HepG2 (cell line): ENCODE results near the gene GP1BA. TPM values are rescaled to one million over a fixed set of nuclear protein-coding genes. Genes with fewer than 3 reads are reported as not detected.

ENCODE experiments used
- AKAP8 ChIP-seq: sonication (generic); formaldehyde crosslinking; IDR thresholded peaks from 2 replicates; pipeline ENCODE4 v1.5.1; 2020; ENCODE audit warnings: mild to moderate bottlenecking, missing genetic modification reagents
- ARID2 ChIP-seq: sonication (generic); formaldehyde crosslinking; IDR thresholded peaks from 2 replicates; pipeline ENCODE4 v1.8.1; 2022; ENCODE audit warnings: mild to moderate bottlenecking, missing genetic modification reagents, borderline replicate concordance
- ATF2 ChIP-seq: sonication (generic); formaldehyde crosslinking; IDR thresholded peaks from 2 replicates; pipeline ENCODE4 v1.4.0; 2020; ENCODE audit warnings: missing genetic modification reagents
- CBX5 ChIP-seq: sonication (generic); formaldehyde crosslinking; IDR thresholded peaks from 2 replicates; pipeline ENCODE4 v1.4.0; 2020; ENCODE audit warnings: missing genetic modification reagents, borderline replicate concordance
- FIP1L1 ChIP-seq: fragments of 200-400 bp; formaldehyde crosslinking; IDR thresholded peaks from 2 replicates; pipeline ENCODE4 v1.6.1; 2018; ENCODE audit warnings: low read depth, mild to moderate bottlenecking, low read length, moderate library complexity, borderline replicate concordance; ENCODE audit not compliant: insufficient read depth
- GMEB1 ChIP-seq: sonication (generic); formaldehyde crosslinking; IDR thresholded peaks from 2 replicates; pipeline ENCODE4 v1.5.1; 2020; ENCODE audit warnings: missing genetic modification reagents, mild to moderate bottlenecking, borderline replicate concordance
- GPBP1L1 ChIP-seq: sonication (generic); formaldehyde crosslinking; IDR thresholded peaks from 2 replicates; pipeline ENCODE4 v1.5.0; 2020; ENCODE audit warnings: mild to moderate bottlenecking, missing genetic modification reagents
- NCOA5 ChIP-seq: sonication (generic); formaldehyde crosslinking; IDR thresholded peaks from 2 replicates; pipeline ENCODE4 v1.4.0; 2020; ENCODE audit warnings: missing genetic modification reagents
- NRL ChIP-seq: sonication (generic); formaldehyde crosslinking; IDR thresholded peaks from 2 replicates; pipeline ENCODE4 v1.5.0; 2020; ENCODE audit warnings: missing genetic modification reagents, mild to moderate bottlenecking, moderate library complexity, borderline replicate concordance
- PRDM10 ChIP-seq: sonication (generic); formaldehyde crosslinking; IDR thresholded peaks from 2 replicates; pipeline ENCODE4 v1.4.0; 2020; ENCODE audit warnings: low read depth, missing genetic modification reagents
- SIX4 ChIP-seq: sonication (generic); formaldehyde crosslinking; IDR thresholded peaks from 2 replicates; pipeline ENCODE4 v1.4.0; 2020; ENCODE audit warnings: missing genetic modification reagents
- SMARCC2 ChIP-seq: fragments of 450-650 bp; IDR thresholded peaks from 2 replicates; pipeline ENCODE4 v1.6.1; 2017; ENCODE audit warnings: antibody characterized with exemption, mild to moderate bottlenecking
- ZBTB3 ChIP-seq: sonication (generic); formaldehyde crosslinking; IDR thresholded peaks from 2 replicates; pipeline ENCODE4 v1.4.0; 2020; ENCODE audit warnings: low read depth, mild to moderate bottlenecking, moderate library complexity, missing genetic modification reagents, borderline replicate concordance
- ZNF260 ChIP-seq: sonication (generic); formaldehyde crosslinking; IDR thresholded peaks from 2 replicates; pipeline ENCODE4 v1.4.0; 2020; ENCODE audit warnings: missing genetic modification reagents, low read depth, mild to moderate bottlenecking, borderline replicate concordance
- ZNF563 ChIP-seq: sonication (generic); formaldehyde crosslinking; IDR thresholded peaks from 2 replicates; pipeline ENCODE4 v1.8.0; 2022; ENCODE audit warnings: mild to moderate bottlenecking, moderate library complexity, missing genetic modification reagents
- ZNF614 ChIP-seq: IDR thresholded peaks from 2 replicates; pipeline ENCODE4 v1.6.1; 2018; ENCODE audit warnings: missing biosample characterization, missing genetic modification reagents, inconsistent platforms, borderline replicate concordance
- polyA plus RNA-seq, 8 experiments: library from polyadenylated mRNA; depleted of rRNA in 3 of 8; stranded (reverse) in 7 of 8; unstranded in 1 of 8; fragments of >200 nt; fragmentation: Illumina TruSeq in 4 of 8; extraction: Trizol in 4 of 8; gene quantifications; 2 replicates each; pipeline versions ENCODE4 v1.2.1 to v1.2.3, GENCODE V29; 2011 to 2016; ENCODE audit warnings: low read depth in 4 of 8, missing spikeins in 1 of 8, mixed read lengths in 1 of 8; ENCODE audit not compliant: insufficient read depth in 1 of 8
- total RNA-seq, 5 experiments: library from RNA; depleted of rRNA; stranded (reverse); fragments of >200 nt; fragmentation: Illumina TruSeq; extraction: Trizol; gene quantifications; 2 replicates each; pipeline ENCODE4 v1.2.3, GENCODE V29; 2016; ENCODE audit warnings: low read depth in 1 of 5
- TF ChIP-seq, protein P1 (sequence below): sonication (generic); formaldehyde crosslinking; IDR thresholded peaks from 2 replicates; pipeline ENCODE4 v1.4.0; 2020; ENCODE audit warnings: missing genetic modification reagents; ENCODE audit errors: not compliant biosample characterization
- TF ChIP-seq, protein P2 (sequence below): sonication (generic); formaldehyde crosslinking; IDR thresholded peaks from 2 replicates; pipeline ENCODE4 v1.4.0; 2020; ENCODE audit warnings: mild to moderate bottlenecking, missing genetic modification reagents

GP1BA gene
- total and polyA plus RNA-seq, 2 of the 13 experiments (the other 11 are each of a cell fraction or from before 2014, with no cell fraction given): not detected

GRCh38 chr17:4908301-4908700 is 23.8 kb upstream of the GP1BA start (continued):
- peak; percentile 40; the same call in 1 of the 2 replicates for TF ChIP-seq ATF2
- TF ChIP-seq ZNF260: no peak
- TF ChIP-seq ZNF563: no peak
- no peak for TF ChIP-seq ZBTB3 (CRISPR knock-in tag)
- TF ChIP-seq SMARCC2: no peak
- TF ChIP-seq SIX4 (CRISPR knock-in tag): 0 out of 2 replicates have a peak, but pooled peaks have one; percentile 43
- TF ChIP-seq GMEB1 (CRISPR knock-in tag): peak; percentile 37; the same call in 1 of the 2 replicates
- no peak for TF ChIP-seq PRDM10 (CRISPR knock-in tag)
- peak; percentile 60; the same call in 1 of the 2 replicates for TF ChIP-seq NRL
- TF ChIP-seq ZNF614 (CRISPR knock-in tag): peak; percentile 71; the same call in 1 of the 2 replicates
- no peak for TF ChIP-seq GPBP1L1 (CRISPR knock-in tag)
- TF ChIP-seq NCOA5 (CRISPR knock-in tag): no peak
- TF ChIP-seq, protein P1, sequence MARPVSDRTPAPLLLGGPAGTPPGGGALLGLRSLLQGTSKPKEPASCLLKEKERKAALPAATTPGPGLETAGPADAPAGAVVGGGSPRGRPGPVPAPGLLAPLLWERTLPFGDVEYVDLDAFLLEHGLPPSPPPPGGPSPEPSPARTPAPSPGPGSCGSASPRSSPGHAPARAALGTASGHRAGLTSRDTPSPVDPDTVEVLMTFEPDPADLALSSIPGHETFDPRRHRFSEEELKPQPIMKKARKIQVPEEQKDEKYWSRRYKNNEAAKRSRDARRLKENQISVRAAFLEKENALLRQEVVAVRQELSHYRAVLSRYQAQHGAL (CRISPR knock-in tag): no peak
- no peak for TF ChIP-seq FIP1L1
- TF ChIP-seq, protein P2, sequence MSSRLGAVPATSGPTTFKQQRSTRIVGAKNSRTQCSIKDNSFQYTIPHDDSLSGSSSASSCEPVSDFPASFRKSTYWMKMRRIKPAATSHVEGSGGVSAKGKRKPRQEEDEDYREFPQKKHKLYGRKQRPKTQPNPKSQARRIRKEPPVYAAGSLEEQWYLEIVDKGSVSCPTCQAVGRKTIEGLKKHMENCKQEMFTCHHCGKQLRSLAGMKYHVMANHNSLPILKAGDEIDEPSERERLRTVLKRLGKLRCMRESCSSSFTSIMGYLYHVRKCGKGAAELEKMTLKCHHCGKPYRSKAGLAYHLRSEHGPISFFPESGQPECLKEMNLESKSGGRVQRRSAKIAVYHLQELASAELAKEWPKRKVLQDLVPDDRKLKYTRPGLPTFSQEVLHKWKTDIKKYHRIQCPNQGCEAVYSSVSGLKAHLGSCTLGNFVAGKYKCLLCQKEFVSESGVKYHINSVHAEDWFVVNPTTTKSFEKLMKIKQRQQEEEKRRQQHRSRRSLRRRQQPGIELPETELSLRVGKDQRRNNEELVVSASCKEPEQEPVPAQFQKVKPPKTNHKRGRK (CRISPR knock-in tag): no peak
- TF ChIP-seq CBX5: peak; percentile 66; the same call in 1 of the 2 replicates
- no peak for TF ChIP-seq ARID2
- no peak for TF ChIP-seq AKAP8 (CRISPR knock-in tag)
